SIG-M5 treated with dmso at 0.1 percent for 504 hours (cell line): ENCODE measurements around the gene JADE1.

Source experiments
- DNase-seq: peaks from one replicate; lab custom pipeline; 2025; ENCODE audit not compliant: unreplicated experiment; lab: John Stamatoyannopoulos, UW

Gene JADE1

GRCh38 chr4:128840711-128841318 lies 31.3 kb downstream of the JADE1 start:
- no peak for DNase-seq

DNA sequence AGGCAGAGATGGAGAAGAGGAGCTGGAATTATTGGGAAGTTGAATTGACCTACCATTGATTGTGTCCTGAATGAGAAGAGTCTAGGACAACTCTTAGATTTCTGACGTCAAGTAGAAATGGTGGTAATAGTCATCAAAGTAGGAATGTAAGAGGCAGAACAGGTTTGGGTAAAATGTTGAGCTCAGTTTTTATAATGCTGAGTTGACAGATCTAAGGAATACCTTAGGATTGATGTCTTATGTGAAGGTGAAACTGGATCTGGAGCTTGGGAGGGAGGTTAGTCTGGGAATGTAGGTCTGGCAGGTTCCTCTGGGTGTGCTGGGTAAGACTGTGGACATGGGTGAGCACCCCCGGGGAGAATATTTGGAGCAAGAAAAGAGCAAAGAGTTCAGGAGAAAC lies 31.9 kb downstream of the JADE1 start:
- DNase-seq: peak; percentile 19

DNA sequence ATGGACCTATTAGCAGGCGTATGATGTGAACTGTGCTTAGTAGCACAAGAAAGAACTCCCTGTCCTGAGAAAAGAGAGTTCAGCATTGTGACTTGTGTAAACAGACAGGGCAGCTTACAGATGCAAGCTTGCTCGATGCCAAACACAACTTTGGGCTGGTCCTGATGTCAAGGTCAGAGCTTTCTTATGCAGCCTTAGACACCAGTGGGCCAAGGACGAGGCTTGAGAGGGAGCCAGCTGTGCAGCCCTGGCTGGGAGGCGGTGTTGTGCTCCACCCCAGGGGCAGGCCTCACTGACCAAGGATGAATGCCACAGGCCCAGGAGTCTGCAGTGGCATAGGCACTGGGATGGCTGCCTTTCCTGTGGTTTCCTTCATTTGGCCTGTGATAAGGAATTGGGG lies 35.4 kb downstream of the JADE1 start:
- no peak for DNase-seq

GRCh38 chr4:128846063-128846462 lies 36.6 kb downstream of the JADE1 start:
- no peak for DNase-seq

DNA sequence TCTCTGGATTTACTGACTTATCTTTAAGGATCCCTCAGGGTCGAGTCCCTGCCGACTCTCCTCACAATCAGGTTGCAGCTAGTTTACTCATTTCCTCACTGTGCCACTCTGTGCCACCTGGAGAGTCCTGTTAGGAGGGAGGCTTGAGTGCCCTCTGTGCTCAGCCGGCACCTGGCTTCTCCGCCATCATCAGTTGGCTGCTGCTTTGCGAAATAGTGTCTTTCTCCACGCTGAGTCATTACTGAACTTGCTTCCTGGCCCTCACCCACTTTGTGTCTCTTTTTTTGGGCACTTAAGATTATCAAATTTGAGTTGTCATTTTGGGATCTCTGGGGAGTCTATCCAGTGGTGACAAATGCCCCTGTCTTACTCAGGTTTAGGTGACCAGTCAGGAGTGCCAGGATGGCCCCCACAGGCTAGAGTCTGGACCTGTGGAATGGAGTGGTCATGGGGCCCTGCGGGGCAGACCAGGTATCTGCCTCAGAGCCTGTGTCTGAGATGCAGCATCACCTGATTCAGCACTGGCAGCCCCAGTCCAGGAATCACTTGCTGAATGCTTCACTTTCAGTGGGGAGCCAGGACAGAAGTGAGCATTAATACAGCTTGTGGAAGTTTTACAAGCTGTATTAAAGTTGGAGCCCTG lies 37.7 kb downstream of the JADE1 start:
- DNase-seq: peak; percentile 69

DNA sequence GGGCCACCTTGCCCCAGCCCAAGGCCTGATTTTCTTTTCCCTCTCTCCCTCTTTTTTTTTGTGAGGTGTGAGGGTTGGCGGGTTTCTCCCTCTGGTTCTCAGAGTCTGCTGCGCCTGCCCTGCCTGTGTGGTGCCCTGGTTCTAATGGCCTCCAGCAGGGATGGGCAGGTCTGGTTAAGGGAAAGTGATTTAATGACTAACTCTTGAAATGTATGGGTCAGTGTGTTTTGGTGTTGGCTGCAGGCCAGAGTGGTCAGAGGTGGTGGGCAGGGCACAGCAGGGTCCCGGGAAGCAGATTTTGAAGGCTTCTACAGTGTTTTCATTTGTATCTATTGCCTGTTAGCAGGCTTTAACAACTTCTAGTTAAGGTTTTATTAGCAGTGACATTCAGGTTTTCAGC lies 39.0 kb downstream of the JADE1 start:
- DNase-seq: no peak

- no peak for DNase-seq
Observed at GRCh38 chr4:128850252-128850651, 40.8 kb downstream of the JADE1 start.

- DNase-seq: no peak
Observed at GRCh38 chr4:128853741-128854140, 44.2 kb downstream of the JADE1 start.

GRCh38 chr4:128854433-128854832 lies 44.9 kb downstream of the JADE1 start:
- DNase-seq: no peak

DNA sequence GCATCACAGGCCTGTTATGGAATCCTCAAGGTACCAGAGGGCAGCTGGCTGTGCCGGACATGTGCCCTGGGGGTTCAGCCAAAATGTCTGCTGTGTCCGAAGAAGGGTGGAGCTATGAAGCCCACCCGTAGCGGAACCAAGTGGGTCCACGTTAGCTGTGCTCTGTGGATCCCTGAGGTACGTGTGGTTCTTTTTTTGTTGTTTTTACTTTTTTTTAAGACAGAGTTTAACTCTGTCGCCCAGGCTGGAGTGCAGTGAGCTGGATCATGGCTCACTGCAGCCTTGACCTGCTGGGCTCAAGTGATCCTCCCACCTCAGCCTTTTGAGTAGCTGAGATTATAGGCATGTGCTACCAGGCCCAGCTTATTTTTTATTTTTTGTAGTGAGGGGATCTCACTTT lies 46.1 kb downstream of the JADE1 start:
- DNase-seq: no peak

- no peak for DNase-seq
Observed at GRCh38 chr4:128856246-128856645, 46.7 kb downstream of the JADE1 start.

DNA sequence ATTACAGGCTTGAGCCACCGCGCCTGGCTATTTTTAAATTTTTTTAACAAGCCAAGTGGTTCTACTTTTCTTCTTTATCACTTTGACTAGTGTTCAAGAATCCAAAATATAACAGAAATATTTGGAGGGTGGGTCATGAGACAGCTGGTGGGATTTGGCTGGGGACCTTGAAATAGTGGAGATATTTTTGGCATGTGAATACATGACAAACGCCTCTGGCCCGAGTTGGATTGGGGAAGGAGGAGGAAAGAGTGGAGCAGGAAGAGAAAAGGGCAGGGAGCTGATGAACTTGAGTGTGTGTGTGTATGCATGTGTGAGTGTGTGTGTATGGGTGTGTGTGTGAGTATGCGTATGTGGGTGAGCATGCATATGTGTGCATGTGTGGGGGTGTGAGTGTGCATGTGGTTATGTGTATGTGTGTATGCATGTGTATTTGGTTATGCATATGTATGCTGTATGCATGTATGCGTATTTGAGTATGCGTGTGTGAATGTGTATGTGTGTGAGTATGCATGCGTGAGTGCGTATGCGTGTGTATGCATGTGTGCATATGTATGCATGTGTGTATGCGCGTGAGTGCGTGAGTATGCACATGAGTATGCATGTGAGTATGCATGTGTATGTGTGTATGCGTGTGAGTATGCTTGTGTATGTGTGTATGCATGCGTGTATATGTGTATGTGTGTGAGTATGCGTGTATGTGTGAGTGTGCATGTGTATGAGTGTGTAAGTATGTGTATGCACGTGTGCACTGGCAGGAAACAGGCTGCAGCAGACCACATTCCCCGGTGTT lies 49.6 kb downstream of the JADE1 start:
- no peak for DNase-seq

DNA sequence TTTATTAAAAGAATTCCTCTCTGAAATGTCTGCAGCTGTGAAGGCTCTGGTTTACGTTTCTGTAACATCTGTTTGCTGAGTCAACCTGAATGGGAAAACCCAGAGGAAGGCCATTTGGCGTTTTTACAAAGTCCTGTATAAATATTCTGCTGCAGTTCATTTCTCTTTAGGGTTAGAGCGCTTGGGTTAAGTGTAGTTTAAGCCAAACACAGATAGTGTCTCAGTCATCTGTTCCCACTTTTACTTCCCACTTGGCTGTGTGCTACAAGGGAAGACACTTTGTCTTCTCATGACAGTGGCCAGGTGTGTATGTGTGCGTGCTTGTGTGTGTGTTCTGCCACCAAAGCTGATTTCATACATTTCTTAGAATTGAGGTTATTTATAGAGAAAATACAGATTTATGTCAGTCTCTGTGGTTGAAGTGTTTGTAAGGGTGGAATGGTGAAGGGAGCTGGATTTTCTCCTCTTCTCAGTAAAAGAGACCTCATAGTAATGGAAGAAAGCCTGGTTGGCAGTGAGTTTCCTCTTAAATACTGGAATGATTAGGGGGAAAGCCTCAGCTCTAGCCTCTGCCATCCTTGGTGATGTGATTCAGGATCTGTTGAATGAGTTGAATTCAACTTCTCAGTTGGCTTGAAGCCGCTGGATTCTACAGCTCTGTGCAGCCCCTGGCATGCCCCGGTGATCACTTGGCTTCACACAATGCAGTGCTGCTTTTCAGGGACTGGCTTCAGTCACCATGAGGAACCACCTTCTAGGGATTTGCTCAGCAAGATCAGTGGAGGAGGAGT lies 50.6 kb downstream of the JADE1 start:
- DNase-seq: no peak

DNA sequence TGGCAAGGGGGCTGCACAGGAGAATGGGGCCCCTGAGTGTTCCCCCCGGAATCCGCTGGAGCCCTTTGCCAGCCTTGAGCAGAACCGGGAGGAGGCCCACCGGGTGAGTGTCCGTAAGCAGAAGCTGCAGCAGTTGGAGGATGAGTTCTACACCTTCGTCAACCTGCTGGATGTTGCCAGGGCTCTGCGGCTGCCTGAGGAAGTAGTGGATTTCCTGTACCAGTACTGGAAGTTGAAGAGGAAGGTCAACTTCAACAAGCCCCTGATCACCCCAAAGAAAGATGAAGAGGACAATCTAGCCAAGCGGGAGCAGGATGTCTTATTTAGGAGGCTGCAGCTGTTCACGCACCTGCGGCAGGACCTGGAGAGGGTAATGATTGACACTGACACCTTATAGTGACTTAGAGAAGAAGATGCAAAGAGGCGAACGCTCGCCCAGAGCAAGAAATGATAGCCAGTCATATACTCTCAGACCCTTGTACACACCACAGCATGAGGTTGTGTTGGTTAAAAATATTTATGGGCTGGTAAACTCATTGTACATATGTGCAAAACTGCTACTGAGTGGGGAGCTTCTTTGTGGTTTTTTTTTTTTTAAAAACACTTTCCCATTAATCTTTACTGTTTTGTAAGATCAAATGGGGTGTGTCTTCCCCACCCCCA lies 52.5 kb downstream of the JADE1 start:
- no peak for DNase-seq

GRCh38 chr4:128862608-128863311 lies 53.3 kb downstream of the JADE1 start:
- DNase-seq: no peak

- peak; percentile 31 for DNase-seq
Observed at GRCh38 chr4:128863312-128864075, 54.0 kb downstream of the JADE1 start.

DNA sequence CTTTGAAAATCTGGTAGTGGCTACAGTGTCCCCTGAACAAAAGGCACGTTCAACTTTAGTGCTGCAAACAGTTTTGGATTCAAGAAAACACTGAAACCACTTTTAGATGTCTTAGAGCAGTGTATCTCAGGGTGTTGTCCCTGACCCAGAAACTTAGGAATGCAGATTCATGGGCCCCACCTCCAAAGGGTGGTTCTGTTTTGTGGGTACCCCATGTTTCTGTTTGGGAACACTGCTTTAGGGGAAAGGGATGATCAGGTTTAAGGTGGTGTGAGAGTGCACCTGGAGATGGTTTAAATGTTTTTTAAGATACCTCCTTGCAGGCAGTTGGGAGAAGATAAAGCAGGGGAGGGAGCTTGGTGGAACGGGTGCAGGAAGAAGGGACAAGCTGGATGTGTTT lies 55.6 kb downstream of the JADE1 start:
- no peak for DNase-seq

DNA sequence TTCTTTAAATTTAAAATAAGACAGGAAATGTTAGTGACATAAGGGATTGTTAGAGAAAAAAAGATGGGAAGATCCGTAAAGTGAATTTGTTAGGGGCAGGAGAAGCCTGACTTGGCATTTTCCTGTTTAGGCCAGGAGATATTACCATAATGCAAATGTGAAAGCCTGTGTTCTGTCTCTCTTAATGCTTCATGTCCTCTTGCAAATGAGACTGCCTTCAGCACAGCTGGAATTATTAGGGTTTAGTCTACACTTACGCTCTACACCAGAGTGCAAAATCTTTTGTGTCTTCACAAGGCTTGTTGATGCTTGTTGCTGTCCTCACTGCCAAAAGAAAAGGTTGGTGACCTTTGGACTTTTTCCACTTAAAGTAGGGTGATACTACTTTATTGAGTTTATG lies 56.8 kb downstream of the JADE1 start:
- DNase-seq: no peak

DNA sequence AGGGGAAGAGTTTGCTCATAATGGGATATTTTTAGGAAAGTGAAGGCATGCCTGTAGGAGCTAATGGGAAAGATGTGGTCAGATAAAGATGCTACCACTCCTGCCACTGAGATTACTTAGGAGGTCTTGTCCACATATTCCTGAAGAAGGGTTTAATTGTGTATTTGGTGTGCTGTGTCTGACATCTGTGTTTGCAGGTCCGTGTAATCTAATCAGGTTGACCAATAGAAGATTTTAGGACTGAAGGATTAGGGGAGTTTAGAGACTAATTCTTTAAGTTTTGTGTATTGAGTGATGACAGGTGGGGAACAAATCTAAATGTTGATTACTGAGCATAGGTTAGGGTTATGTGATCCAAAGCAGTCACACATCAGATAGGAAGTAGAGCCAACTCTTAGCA lies 57.2 kb downstream of the JADE1 start:
- DNase-seq: no peak

- DNase-seq: peak; percentile 13
Observed at GRCh38 chr4:128868758-128869157, 59.3 kb downstream of the JADE1 start.
